HG03342 (cell line): ENCODE data around the gene ANTXRL.
"Not testable (repeated sequence)": the region's sequence is repeated elsewhere in the genome, so short reads cannot be mapped to it uniquely, and the experiment has no call there.

Experiments
- ATAC-seq: cut with Tn5 transposase; IDR thresholded peaks from one replicate; pipeline ENCODE4 v1.9.1; 2021; ENCODE audit warnings: mild to moderate bottlenecking, moderate library complexity; ENCODE audit not compliant: unreplicated experiment

The ANTXRL gene

DNA sequence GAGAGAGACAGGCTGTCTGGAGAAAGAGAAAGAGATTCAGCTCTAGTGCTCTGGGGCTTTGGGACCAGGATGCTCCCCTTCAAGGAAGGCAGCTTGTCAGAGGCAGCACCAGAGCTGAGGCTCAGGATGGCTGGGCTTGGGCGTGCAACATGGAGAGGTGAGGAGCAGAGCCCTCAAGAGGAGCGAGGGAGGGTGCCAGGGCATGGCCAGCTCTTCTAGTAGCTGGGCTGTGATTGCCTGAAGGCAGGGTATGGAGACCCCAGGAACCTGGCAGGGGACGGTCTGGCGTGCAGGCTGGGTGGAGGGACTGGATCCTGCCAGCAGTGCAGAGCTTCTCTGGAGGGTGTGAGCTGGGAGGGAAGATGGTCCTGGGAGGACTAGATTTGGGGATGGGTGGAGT, 40.2 kb downstream of the ANTXRL start:
- ATAC-seq: no peak

DNA sequence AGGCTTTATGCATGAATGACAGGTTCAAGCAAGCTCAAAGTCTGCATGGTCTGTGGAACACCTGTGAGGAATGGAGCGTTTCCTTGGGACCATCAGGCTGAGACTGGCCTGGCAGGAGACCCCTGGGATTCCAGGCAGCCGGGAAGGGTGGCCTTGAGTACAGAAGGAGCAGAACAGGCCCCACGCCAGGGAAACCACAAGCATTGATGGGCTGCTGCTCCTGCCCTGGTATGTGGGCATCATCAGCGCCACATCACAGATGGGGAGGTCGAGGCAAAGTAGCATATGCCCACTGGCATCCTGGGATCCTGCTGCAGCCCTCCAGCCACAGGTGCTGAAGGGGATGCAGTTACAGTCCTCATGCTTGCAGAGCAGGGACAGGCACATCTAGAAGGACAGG, 40.9 kb downstream of the ANTXRL start:
- no peak for ATAC-seq

- ATAC-seq: no peak
Measured at GRCh38 chr10:46328853-46329689, 42.3 kb downstream of the ANTXRL start.

DNA sequence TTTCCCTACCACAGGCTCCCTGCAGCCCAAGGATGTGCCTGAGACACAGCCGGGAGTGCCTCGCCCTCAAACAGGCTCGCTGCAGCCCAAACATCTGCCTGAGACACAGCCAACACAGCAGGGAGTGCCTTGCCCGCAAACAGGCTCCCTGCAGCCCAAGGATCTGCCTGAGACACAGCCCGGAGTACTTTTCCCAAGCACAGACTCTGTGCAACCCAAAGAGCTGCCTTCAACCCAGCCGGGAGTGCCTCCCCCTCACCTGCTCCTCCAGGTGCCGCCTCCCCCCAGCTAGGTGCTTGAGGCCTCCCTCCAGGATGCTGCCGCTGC, 42.9 kb downstream of the ANTXRL start:
- ATAC-seq: no peak

DNA sequence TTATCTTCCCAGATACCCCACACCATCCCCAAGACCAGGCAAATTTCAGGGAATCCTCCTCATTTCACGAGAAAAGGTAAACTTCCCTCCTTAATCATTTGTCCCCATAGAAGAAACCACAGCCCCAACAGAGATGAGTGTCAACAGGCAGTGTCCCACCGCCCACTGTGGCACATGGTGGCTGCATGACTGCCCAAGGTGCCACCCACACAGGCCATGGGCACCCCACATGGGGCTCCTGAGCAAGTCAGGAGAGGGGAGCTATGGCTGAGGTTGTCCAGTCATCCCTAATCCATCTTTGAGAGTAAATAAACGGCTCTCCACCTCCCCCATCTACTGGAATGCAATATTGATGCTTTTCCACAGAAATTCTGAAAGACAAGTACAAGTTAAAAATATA, 44.1 kb downstream of the ANTXRL start:
- ATAC-seq: no peak

DNA sequence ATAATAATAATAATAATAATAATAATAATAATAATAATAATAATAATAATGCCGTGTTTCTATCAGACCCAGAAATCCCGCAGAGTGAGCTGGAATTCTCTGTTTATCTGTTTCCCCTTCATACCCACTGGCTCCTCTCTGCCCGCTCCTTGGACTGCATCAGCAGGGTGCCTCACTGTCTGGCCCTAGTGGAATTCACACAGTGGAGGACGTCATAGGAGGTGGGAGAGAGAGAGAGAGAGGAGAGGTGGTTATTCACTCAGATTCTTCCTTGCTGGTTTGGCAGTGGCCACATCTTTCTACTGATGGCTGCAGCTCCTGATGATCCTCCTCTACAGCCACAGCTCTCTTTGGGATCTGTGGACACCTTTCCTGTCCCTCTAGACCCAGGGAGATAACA, 78.7 kb downstream of the ANTXRL start:
- not testable (repeated sequence) for ATAC-seq

GRCh38 chr10:46367209-46367608, 80.4 kb downstream of the ANTXRL start:
- ATAC-seq: not testable (repeated sequence)

GRCh38 chr10:46367666-46368240, 81.0 kb downstream of the ANTXRL start:
- not testable (repeated sequence) for ATAC-seq

DNA sequence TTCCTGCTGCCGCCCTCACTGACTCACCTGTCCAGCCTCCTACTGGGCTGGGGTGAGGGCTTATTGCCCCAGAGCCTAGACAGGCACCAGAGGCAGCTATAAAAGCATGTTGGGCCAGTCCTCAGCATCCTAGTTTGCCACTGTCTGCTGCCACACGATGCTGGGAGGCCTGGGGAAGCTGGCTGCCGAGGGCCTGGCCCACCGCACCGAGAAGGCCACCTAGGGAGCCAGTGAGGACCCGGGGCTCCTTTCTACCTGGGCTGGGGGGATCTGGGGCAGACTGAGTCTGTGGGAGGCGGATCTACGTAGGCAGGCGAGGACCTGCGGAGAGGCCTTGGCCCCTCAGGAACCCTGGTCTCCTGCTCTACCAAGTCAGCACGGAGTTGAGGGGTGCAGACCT, 82.2 kb downstream of the ANTXRL start:
- ATAC-seq: not testable (repeated sequence)

DNA sequence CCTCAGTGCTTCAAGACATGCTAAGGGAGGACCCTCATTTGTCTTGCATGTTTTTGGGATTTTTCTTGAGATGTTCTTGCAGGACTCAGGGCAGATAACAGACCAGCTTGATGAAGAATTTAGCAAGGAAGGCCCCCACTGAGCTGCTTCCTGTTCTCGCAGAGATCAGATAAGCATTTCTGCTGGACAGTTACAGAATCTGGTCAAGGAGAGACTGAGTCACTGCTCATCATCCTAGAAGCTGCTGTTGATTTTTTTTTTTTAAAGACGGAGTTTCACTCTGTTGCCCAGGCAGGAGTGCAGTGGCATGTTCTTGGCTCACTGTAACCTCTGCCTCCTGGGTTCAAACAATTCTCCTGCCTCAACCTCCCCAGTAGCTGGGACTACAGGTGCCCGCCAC, 87.6 kb downstream of the ANTXRL start:
- ATAC-seq: not testable (repeated sequence)

DNA sequence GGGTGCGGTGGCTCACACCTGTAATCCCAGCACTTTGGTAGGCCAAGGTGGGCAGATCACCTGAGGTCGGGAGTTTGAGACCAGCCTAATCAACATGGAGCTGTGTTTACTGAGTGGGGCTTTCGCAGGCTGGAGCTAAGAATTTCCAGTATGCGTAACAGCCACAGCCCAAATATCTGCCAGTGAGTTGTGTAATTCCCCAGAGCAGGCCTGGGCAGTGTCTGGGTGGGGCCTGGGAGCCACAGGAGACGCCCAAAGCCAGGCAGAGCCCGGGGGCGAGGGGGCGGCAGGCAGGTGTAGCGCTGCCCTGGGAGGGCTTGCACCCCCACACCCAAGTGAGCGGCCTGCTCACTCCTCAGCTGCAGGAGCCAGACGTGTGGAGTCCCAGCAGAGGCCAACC, 88.6 kb downstream of the ANTXRL start, which contains the start of gene ANXA8L1:
Gene ANXA8L1, plus strand, starts transcription at position 371 of the 400 bp plus-strand sequence. CDS start 76 bp downstream, outside the sequence.
- ATAC-seq: not testable (repeated sequence)

DNA sequence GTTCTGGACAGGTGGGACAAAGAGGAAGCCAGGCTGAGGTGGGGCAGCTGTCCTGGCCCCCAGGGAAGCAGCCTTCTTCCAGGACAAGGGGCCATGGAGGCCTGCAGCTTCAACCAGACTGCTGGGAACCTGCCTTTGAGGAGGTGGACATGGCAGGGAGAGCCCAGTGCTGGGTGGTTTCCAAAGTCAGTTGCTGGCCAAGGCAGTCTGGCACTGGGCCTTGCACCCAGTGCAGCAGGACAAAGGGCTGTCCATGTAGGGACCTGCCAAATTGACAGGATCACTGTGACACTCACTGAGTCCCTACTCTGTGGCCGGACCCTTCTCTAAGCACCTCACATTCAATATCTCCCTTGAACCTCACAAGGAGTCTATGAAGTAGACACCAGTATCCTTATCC, 90.2 kb downstream of the ANTXRL start:
- not testable (repeated sequence) for ATAC-seq

- not testable (repeated sequence) for ATAC-seq
Measured at GRCh38 chr10:46377651-46378050, 90.9 kb downstream of the ANTXRL start.

DNA sequence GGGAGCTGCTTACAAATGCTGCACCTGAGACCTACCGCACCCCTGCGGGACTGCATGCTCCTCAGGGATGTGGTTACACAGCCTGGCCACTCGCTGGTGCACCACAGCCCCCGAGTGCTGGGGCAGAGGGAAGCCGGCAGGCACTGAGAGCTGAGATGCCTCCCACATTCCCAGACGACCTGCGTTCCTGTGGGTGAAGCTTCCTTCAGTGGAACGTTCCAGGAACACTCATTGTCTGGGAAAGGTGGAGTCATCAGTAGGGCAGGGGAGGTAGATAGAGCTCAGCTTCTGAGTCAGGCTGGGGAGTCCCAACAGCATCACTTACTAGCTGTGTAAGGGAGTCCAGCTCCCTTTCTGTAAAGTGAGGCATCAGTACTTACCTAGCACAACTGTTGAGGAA, 91.3 kb downstream of the ANTXRL start:
- ATAC-seq: not testable (repeated sequence)

DNA sequence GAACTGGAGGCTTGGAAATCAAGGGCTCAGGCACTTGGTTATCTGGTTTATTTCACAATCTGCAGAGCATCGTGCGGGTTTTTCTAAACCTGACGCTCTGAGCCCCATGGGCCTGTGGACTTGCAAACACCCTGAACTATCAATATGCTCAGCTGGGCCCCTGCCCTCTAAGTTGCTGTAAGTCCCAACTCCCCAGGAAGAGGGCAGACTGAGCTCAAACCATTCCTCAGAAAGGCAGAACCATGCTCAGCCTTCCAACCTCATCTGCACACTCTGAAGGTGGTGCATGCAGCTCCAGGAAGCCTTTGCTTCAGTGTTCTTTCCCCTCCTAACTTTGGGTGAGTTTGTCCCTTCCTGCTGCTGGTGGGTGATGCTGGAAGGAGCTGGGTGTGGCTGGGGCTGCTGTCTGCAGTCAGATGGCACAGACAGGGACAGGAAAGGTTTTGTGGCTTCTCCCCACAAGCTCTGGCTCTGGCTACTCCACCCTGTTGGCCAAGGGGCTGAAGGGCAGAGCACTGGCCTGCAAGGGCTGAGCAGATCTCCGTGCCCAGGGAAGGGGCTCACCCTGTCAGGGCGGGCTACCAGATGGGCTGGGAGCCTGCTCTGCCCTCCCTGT, 92.5 kb downstream of the ANTXRL start:
- not testable (repeated sequence) for ATAC-seq
